Posterior vena cava (tissue), 2 donors: ENCODE data around the gene DGCR8. TPM values are rescaled to one million over a fixed set of nuclear protein-coding genes. Genes with fewer than 3 reads are reported as not detected.

Experiments
- DNase-seq: peaks from one replicate; pipeline ENCODE4 v3.0.0-alpha.2; 2020; ENCODE audit warnings: low spot score
- intact Hi-C, 2 donors: fragments of 100-400 bp; cut with DNase I; formaldehyde crosslinking; loops; one replicate each; pipeline versions ENCODE4 v1.14.1 to v1.14.2; 2022 to 2023
- total RNA-seq, 2 donors: library from RNA; stranded (reverse); fragmentation: NEBNext Ultra II Directional; extraction: Animal tissue kit (Norgen Biotek cat#: 25700); gene quantifications; one replicate each; pipeline ENCODE4 v1.2.1, GENCODE V29; 2021
- donor health status: DM: yes; HTN: yes; CAD: no.
- donor health status: DM: yes; HTN: yes; CAD: no.

The DGCR8 gene
- total RNA-seq, 2 donors from 2014 or later: 24.3 to 25.2 TPM

DNA sequence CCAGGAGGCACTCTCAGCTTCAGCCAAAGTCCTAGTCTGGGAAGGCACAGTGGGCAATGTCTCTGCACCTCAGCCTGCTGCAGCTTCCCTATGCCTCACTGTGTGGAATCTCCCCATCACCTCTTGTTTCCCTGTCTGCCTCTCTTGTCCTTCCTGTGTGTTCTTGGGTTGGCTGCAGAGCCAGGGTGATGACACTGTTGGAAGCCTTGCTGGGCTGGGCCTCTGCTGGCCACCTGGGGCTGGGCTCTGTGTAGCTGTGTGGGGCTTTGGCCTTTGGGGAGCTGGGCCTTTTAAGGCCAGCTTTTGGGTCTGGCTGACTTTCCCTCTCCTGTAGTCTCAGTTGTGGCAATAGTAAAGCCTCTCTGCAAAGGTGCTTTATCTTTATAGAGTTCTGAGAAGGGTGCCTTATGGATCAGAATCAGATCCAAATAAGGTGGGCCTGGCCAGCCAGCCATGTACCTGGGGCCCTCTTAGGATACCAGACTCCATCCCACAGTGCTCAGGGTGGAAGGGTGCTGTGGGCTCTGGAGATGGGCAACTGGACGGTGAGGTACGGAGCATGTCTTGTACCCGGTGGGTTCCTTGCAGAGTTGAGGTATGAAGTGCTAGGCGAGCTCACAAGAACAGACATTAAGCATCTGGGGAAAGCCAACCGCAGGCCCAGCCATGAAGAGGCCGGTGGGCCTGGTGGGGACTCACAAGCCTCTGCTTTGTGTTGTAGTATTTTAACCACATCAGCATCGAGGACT is 25.6 kb downstream of the DGCR8 start:
- intact Hi-C loops: no loop called here

DNA sequence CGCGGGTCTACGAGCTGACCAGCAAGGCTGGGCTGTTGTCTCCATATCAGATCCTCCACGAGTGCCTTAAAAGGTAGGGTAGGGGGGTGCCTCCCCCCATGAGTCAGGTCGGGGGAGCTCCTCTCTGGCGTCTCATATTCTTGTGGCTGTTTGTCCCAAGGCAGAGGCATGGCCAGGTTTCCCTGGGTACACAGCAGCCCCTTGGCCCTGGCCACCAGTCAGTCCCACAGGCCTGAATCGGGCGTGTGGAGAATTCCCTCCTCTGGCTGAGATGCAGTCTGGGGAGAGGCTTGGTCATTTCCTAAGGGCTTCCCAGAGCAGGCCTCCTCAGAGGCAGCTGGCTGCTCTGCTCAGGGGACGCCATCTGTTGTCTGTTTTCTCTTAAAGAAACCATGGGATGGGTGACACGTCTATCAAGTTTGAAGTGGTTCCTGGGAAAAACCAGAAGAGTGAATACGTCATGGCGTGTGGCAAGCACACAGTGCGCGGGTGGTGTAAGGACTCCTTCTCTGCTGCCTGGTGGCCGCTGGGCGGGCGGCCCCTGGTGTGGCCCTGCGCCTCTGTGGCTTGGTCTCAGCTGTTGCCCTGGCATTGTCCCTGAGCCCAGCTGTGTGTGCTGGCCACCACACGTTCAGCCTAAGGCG is 26.3 kb downstream of the DGCR8 start:
- DNase-seq: no peak
- intact Hi-C loops: no loop called here

More for the DNA sequence above, 25.6 kb downstream of the DGCR8 start:
- no peak for DNase-seq

DNA sequence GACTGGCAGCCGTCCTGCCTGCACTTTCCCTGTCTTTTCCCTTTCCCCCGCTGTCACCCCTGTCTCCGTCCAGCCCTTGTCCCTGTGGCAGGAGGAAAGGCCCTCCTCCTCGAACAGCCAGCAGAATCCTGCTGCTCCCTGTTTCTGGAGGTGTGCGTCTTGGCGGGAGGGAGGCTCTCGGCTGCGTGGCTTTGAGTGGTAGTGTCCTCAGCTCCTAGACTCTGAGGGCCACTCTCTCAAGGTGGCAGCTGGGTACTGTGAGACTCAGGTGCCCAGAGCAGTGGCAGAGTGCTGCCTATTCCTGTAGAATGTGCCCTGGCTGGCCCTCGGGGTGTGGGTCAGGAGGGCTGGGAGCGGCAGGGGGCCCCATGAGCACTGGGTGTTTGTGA is 26.8 kb downstream of the DGCR8 start:
- DNase-seq: no peak
- intact Hi-C loops: no loop called here

DNA sequence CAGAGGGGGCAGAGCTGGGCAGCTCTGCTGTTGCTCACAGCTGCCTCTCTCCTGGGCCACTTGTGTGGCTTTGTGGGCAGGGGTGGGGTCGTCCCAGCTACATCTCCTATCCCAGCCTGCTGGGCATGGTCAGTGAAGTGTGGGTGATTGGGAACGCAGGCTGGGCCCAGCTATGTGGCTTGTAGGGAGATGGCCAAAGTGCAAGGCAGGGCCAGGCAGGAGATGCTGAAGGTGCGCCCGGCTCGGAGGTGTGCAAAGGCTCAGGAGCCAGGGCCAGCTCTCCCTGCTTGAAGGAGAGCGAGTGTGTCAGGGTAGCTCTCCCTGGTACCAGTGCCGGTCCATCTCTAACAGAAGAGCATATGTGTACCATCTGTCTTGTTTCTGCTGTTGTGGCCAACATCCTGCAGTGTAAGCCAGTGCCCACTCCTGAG is 27.4 kb downstream of the DGCR8 start:
- intact Hi-C loops: no loop called here
- no peak for DNase-seq

DNA sequence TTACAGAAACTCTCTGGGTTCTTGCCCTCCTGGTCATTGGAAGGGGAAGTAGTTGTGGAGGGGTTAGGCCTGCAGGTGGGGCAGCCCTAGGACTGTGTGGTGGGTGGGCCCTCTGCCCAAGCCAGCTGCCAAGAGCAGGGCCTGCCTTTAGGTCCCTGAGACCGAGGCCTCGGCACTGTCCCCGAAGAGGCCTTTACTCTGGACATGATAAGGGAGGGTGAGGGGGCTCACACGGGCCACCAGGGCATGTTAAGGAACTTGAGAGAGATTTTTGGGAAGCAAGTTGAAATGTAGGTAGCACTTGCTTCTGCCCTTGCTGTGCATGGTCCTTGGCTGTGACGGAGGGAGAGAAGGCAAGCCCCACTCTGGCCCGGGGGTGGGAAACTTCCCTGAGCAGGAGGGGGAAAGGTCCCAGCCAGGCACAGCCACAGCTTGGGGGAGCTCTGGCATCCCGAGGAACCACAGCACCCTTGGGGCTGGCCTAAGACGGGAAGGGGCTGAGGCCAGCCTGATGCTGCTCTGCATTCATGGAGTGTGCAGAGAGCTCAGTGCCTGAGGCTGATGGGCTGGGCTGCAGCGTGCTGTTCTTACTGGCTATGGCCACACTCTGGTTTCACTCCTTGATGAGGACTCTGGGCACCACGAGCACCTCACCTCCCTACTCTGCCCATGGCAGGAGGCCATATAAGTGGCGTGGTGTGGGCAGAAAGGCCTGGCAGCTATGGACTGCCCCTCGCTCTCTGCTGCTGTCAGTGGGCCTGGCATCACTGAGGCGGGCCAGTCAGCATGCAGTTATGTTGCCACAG is 28.1 kb downstream of the DGCR8 start:
- no peak for DNase-seq
- intact Hi-C loops: no loop called here

DNA sequence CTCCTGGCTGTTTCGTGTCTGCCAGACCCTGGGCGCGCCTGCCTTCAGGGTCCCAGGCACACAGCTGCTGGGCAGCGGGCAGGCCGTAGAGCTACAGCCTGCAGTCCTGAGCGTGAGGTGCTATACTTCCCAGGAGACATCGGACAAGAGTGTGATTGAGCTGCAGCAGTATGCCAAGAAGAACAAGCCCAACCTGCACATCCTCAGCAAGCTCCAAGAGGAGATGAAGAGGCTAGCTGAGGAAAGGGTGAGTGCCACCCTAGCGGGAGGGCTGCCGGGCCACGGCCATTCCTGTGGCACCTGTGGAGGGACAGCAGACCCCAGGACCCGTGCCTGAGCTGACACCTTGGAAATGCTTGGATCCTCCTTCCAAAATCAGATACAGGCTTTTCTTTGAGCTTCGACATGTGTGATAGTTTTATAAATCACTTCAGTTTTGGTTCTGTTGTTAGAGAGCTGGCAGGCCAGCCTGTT is 28.8 kb downstream of the DGCR8 start:
- intact Hi-C loops: loop anchor here in 1 of 2 donors (1.0 kb wide), 1 partner anchor 140 kb away; no protein-coding TSS in a partner anchor
- DNase-seq: no peak

DNA sequence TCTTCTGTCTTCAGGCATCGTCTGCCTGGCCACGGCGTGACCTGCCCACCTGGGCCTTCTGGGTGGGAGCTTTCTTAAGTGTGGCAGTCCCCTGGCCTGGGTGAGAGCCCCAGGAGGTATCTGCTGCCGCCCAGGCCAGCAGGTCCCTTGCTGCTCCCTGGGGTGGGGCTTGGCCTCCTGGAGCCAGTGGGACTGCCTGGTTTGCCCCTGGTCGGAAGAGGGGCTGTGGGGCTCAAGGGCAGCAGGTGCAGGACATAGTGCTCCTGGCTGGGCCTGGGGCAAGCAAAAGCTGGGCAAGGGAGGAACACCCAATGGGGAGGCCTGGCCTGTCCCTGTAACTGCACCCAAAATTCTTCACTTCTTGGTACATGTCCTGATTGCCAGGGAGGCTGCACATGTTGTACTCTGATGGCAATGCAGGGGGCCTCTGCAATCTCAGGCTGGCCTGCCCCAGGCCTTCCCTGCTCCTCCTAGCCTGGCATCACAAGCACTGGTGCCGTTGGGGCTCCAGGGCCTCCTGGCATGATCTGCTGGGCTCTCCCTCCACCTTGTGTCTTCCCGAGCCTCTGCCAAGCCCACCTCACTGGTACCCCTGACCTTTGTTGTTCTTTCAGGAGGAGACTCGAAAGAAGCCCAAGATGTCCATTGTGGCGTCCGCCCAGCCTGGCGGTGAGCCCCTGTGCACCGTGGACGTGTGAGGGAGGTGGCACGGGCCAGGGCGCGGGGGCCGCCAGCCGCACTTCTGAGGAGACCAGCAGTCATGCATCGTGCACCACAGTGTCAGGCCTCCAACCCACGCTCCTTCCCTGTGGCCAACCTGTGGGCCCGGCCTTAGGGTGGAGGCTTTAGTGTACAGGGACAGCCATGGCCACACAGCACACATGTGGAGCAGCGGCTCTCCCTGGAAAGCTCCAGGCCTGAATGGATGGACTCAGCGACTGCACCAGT is 29.6 kb downstream of the DGCR8 start:
- DNase-seq: no peak

DNA sequence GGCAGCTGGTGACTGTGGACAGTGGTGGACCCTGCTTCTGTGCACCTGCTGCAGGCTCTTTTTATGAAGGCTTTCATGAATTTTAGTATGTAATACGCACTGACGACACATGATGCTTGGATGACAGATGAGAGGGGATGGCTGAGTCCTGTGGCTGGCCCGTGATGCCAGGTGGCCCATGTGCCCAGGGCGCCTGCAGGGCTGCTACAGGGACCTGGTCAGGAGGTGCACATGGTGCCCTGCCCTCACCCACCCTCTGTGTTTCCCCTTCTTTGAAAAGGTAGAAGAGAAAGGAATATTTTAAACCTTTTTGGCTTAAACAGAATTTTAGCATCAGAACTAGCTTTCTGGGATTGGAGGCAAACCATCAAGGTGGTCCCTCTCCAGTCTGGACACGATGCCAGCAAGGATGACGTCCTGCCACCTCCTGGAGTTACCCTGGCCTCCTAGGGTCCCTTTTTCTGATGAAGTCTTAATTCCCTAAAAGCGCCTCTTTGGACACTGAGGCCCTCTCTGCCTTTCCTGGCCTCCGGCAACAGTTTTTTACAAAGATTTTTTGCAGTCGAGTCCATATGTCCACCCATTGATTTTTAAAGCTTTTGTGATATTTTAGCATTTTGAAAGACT is 30.4 kb downstream of the DGCR8 start:
- DNase-seq: no peak
- intact Hi-C loops: no loop called here

More for the DNA sequence above, 29.6 kb downstream of the DGCR8 start:
- intact Hi-C loops: loop anchor here in 1 of 2 donors (1.0 kb wide), 1 partner anchor 141 kb away; no protein-coding TSS in a partner anchor

DNA sequence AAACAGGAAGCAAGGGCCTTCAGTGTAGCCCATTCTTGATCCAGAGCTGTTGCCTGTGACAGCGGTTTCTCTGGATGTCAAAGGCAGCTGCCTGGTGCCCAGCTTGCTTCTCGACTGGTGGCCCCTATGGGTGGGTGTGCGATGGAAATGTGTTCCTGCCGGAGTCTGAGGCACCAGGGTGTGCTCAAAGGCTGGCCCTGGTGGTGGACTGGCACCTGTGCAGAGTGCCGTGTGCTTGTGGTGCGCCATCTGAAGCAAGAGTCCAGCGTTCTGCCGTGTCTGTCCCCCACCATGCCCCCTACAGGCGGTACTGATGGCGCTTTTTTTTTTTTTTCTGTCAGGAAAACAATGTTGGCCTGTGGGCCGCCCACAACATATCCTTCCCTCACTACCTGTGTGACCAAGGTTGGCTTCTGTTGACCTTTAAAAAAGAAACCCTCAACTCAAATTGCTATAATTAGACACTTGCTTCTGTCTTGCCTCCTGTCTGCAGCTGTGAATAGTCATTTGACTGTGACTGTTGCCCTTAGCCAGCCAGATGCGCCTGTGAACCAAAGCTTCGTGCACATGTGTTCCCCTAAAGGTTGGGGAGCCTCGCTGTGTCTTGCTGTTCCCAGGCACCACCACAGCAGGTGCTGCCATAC is 31.1 kb downstream of the DGCR8 start:
- intact Hi-C loops: no loop called here
- DNase-seq: no peak

DNA sequence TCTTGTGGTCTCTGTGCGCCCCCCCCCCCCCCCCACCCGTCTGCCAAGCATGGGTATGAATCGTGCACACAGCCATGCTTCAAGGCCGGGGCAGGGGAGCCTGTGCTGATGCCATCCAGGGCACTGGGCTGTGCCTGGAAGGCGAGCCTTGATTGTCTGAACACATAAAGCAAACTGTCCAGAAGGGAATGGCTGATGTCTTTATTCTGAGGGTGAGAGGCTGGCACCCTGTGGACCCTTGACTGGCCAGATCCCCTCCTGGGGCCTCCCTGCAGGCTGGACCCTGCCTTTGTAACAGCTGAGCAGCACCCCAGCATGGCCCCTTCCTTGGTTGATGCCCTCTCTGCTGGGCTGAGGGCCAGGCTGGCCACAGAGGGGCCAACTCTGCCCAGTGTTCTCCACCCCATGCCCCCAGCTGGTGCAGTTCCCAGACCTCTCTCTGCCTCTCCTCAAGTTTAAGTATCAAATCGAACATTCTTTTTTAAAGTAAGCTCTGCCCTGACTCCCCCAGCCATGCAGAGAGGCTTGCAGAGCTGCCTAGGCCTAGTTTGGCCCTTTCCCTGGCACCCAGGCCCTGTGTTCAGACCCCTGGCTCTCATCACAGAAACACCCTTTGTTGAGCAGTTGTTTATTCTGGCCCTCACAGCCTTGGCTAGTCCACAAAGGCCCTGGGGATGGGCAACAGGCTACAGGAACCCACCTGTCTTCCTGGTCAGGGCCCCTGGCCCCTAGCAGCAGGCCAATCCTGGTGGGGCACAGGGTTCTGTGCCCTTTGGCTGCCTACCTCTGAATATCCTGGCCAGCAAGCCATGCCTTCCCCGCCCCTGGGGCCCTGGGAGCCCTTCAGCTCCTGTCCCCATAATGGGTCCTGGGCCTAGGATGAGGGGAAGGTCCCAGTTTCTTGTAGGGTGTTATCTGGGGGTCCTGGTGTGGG is 31.9 kb downstream of the DGCR8 start:
- intact Hi-C loops: no loop called here
- no peak for DNase-seq

DNA sequence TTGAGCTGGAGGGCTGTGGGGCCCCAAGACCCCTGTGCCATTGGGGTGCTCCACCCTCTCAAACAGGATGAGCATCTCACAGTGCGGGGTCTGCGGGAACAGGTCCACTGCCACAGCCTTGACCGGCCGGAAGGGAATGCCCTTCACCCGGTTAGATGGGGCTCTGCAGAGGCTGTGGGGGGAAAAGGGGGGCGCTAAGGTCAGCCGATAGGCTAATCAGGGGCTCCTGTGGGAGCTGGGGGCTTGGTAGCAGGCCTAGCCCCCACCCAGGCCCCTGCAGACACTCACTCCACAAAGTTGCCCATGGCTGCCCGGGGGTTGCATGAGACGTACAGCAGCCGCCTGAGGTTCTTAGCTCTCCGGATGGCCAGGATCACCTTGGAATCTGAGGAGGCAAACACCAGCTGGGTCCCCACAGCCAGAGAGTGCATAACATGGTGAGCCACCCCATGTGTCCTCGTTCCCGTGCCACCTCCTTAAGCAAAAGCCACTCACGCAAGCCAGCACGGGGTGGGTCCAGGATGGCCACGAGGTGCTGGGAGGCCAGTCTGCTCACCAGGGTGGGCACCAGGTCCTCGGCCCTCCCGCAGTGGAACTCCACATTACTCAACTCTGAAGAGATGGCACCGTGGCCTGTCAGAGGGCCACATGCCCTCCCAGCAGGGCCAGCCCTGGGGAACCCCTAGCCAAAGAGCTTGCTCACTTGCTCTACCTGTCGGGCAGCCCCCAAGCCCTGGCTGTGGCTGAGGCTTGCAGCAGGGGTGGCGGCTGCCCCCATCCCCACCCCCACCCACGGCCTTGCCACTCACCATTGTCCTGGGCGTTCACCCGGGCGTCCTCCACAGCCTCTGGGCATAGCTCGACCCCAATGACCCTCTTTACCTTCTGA is 32.8 kb downstream of the DGCR8 start:
- no peak for DNase-seq
- intact Hi-C loops: no loop called here

DNA sequence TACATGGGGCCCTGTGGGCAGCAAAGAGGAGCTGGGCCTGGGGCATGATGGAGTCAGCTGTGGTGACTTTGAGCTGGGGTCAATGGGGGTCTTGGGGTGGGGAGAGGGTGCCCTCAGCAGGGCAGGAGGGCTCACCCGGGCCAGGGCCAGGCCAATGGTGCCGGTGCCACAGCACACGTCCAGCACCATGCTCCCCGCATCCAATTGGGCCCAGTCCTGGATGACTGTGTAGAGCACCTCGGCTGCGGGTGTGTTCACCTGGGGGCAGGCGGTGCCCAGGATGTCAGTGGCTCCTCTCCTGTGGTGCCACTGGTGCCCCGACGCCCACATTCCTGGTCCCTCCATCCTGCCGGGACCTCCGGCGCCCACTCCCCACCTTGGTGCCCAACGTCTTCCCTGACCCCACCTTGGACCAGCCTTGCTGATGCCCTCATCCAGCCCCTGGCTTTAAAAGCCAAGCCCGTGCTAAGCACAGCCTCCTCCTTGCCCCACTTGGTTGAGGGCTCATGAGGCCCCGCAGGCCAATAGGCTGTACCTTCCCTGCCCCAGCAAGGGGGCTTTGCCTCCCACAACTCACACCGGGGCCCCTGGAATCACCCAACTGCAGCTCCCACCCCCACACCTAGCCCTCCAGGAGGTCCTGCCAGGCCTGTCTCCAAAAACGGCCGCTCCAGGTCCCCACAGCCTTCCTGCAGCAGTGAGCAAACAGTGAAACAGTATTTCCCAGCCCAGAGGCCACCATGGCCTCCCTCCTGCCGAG is 33.7 kb downstream of the DGCR8 start:
- no peak for DNase-seq

DNA sequence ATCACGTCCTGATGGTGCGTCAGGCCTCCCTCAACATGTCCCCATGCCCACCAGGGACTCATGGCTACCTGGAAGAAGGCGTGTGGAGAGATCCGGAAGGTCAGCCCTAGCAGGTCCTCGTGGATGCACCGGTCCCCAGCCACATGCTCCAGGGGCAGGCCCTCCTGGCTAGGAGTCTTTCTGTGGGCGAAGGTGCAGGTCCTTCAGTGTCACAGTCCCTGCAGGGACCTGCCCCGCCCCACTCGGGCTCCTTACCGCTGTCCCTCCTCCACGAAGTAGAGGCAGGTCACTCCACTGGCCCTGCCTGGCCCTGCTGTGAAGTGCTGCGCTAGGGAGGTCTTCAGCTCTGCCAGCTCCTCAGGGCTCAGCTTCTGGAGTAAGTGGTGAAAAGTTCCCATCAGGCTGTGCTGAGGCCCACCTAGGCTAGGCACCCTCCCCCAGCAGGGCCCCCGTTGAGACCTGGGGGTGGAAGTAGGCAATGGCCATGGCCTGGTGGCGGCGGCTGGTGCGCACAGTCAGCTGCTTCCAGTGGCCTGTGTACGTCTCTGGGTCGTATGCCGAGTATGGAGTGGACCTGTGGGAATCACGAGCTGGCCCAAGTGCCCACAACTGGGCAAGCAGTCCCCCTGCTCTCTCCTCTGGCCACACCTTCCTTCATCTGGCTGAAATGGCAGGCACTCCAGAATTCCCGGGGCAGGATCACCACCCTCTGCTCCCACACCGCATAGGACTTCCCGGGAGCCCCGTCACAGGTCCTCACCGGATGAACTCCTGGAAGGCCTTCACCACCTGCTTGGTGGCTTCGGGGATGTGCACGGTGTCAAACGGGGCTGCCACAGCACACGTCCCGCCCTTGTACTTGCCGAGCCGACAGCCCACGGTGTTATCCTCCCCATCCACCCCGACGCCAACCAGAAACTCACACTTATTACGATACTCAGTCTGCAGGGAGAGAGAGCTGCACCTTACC is 34.8 kb downstream of the DGCR8 start:
- intact Hi-C loops: no loop called here
- no peak for DNase-seq

More for the DNA sequence above, 33.7 kb downstream of the DGCR8 start:
- intact Hi-C loops: no loop called here
